HCT116 (cell line): Measurements from ENCODE around the gene POGLUT2.

ENCODE experiments used
- CEBPB ChIP-seq: IDR thresholded peaks from 2 replicates; pipeline ENCODE4 v1.6.1; 2012; ENCODE audit warnings: low read depth
- EZH2 ChIP-seq: fragments of 200-600 bp; sonication (generic); IDR thresholded peaks from 2 replicates; pipeline ENCODE4 v1.6.1; 2017; ENCODE audit warnings: antibody characterized with exemption, mixed run types
- EZH2phosphoT487 ChIP-seq: fragments of 200-600 bp; IDR thresholded peaks from 2 replicates; pipeline ENCODE4 v1.6.1; 2018; ENCODE audit warnings: antibody characterized with exemption, borderline replicate concordance
- MAX ChIP-seq: IDR thresholded peaks from 2 replicates; pipeline ENCODE4 v1.6.1; 2012
- POLR2A ChIP-seq: IDR thresholded peaks from 2 replicates; pipeline ENCODE4 v1.7.0; 2011; ENCODE audit warnings: borderline replicate concordance; ENCODE audit not compliant: insufficient read depth, insufficient read length; ENCODE audit errors: extremely low read depth
- POLR2AphosphoS5 ChIP-seq: IDR thresholded peaks from 2 replicates; pipeline ENCODE4 v1.6.1; 2011; ENCODE audit warnings: mild to moderate bottlenecking, low read depth, low read length, moderate library complexity
- RAD21 ChIP-seq: IDR thresholded peaks from 2 replicates; pipeline ENCODE4 v1.6.1; 2012; ENCODE audit warnings: low read depth, mild to moderate bottlenecking
- SP1 ChIP-seq: IDR thresholded peaks from 2 replicates; pipeline ENCODE4 v1.6.1; 2012; ENCODE audit warnings: low read depth
- SRF ChIP-seq: IDR thresholded peaks from 2 replicates; pipeline ENCODE4 v1.6.1; 2012; ENCODE audit warnings: low read depth
- YY1 ChIP-seq: IDR thresholded peaks from 2 replicates; pipeline ENCODE4 v1.6.1; 2011; ENCODE audit warnings: low read length, low read depth, moderate library complexity, mild to moderate bottlenecking; ENCODE audit not compliant: insufficient replicate concordance; ENCODE audit errors: extremely low read depth
- TF ChIP-seq, protein P1 (sequence below), 3 experiments: fragments of 200-600 bp in 1 of 3; sonication (generic) in 1 of 3; IDR thresholded peaks in 2 of 3; conservative IDR thresholded peaks in 1 of 3; 2 replicates each; pipeline ENCODE4 v1.5.1; 2012 to 2017; ENCODE audit warnings: low read depth in 2 of 3, low read length in 2 of 3, antibody characterized with exemption in 1 of 3, borderline replicate concordance in 1 of 3, control low read depth in 1 of 3, mild to moderate bottlenecking in 1 of 3, mixed read lengths in 1 of 3, mixed run types in 1 of 3, moderate library complexity in 1 of 3; ENCODE audit not compliant: insufficient read depth in 1 of 3
- TF ChIP-seq, protein P2 (sequence below): IDR thresholded peaks from 2 replicates; pipeline ENCODE4 v1.6.1; 2012

DNA sequence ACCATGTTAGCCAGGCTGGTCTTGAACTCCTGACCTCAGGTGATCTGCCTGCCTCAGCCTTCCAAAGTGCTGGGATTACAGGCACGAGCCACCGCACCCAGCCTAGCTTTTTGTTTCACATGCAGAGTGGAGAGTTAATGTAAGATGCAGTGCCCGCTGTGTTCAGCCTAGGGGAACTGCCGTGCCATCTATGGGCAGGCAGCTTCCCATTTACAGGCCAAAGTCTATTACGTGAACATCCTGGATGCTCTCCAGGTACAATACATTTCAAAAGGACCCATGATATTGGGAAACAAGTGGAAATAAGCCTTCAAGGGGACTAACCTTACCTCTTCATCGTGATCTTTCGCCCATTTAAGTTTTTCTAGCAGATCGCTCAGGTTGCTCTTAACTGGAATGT is 10.1 kb downstream of the POGLUT2 start:
- TF ChIP-seq, protein P1, sequence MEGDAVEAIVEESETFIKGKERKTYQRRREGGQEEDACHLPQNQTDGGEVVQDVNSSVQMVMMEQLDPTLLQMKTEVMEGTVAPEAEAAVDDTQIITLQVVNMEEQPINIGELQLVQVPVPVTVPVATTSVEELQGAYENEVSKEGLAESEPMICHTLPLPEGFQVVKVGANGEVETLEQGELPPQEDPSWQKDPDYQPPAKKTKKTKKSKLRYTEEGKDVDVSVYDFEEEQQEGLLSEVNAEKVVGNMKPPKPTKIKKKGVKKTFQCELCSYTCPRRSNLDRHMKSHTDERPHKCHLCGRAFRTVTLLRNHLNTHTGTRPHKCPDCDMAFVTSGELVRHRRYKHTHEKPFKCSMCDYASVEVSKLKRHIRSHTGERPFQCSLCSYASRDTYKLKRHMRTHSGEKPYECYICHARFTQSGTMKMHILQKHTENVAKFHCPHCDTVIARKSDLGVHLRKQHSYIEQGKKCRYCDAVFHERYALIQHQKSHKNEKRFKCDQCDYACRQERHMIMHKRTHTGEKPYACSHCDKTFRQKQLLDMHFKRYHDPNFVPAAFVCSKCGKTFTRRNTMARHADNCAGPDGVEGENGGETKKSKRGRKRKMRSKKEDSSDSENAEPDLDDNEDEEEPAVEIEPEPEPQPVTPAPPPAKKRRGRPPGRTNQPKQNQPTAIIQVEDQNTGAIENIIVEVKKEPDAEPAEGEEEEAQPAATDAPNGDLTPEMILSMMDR (IDR thresholded peaks at IDR 0.05 in 2 of 3, conservative IDR thresholded peaks at IDR 0.05 in 1 of 3; ENCODE audit: borderline replicate concordance in 1 of 3, insufficient read depth in 1 of 3, low read depth in 2 of 3, low read length in 2 of 3) = no peak
- TF ChIP-seq SP1 = no peak
- no peak for TF ChIP-seq EZH2
- no peak for TF ChIP-seq POLR2A
- no peak for TF ChIP-seq POLR2AphosphoS5
- TF ChIP-seq YY1 = no peak
- TF ChIP-seq SRF = no peak
- TF ChIP-seq, protein P2, sequence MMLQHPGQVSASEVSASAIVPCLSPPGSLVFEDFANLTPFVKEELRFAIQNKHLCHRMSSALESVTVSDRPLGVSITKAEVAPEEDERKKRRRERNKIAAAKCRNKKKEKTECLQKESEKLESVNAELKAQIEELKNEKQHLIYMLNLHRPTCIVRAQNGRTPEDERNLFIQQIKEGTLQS = no peak
- TF ChIP-seq EZH2phosphoT487 = no peak
- no peak for TF ChIP-seq MAX
- no peak for TF ChIP-seq CEBPB
- TF ChIP-seq RAD21 = no peak
